HG02943 (cell line): ENCODE results near the gene CCN2.

Experiments used
- ATAC-seq: cut with Tn5 transposase; IDR thresholded peaks from one replicate; pipeline ENCODE4 v1.9.1; 2021; ENCODE audit warnings: mild to moderate bottlenecking, low read depth, moderate library complexity; ENCODE audit not compliant: unreplicated experiment

Gene CCN2

GRCh38 chr6:131968656-131969055 lies 17.5 kb upstream of the CCN2 start:
- ATAC-seq, result no peak

- no peak for ATAC-seq
Measured at GRCh38 chr6:131967948-131968347, 16.8 kb upstream of the CCN2 start.

- ATAC-seq, result no peak
Measured at GRCh38 chr6:131966443-131966842, 15.3 kb upstream of the CCN2 start.

GRCh38 chr6:131963063-131963462 lies 11.9 kb upstream of the CCN2 start:
- ATAC-seq, result no peak

GRCh38 chr6:131960371-131961133 lies 9.4 kb upstream of the CCN2 start:
- ATAC-seq, result no peak

GRCh38 chr6:131958542-131959470 lies 7.6 kb upstream of the CCN2 start:
- ATAC-seq, result no peak

GRCh38 chr6:131958095-131958494 lies 6.9 kb upstream of the CCN2 start:
- no peak for ATAC-seq

- ATAC-seq, result no peak
Measured at GRCh38 chr6:131955876-131956275, 4.7 kb upstream of the CCN2 start.

- no peak for ATAC-seq
Measured at GRCh38 chr6:131955192-131955591, 4.0 kb upstream of the CCN2 start.

GRCh38 chr6:131954775-131955107 lies 3.6 kb upstream of the CCN2 start:
- no peak for ATAC-seq

GRCh38 chr6:131954059-131954774 lies 3.0 kb upstream of the CCN2 start:
- ATAC-seq, result no peak

- no peak for ATAC-seq
Measured at GRCh38 chr6:131952886-131953509, 1.8 kb upstream of the CCN2 start.

- no peak for ATAC-seq
Measured at GRCh38 chr6:131951576-131952230, 531 bp upstream of the CCN2 start.

- ATAC-seq, result no peak
Measured at GRCh38 chr6:131949909-131950766, 1.0 kb downstream of the CCN2 start.

- no peak for ATAC-seq
Measured at GRCh38 chr6:131949620-131949908, 1.6 kb downstream of the CCN2 start.

GRCh38 chr6:131948692-131949619 lies 2.2 kb downstream of the CCN2 start:
- ATAC-seq, result no peak

GRCh38 chr6:131947986-131948661 lies 3.0 kb downstream of the CCN2 start:
- no peak for ATAC-seq
